HG03045 (cell line): ENCODE measurements around the gene ADAMTS7.
"Not testable (repeated sequence)": the region's sequence is repeated elsewhere in the genome, so short reads cannot be mapped to it uniquely, and the experiment has no call there.

Experiments used
- ATAC-seq: cut with Tn5 transposase; IDR thresholded peaks from one replicate; pipeline ENCODE4 v1.9.1; 2021; ENCODE audit warnings: mild to moderate bottlenecking, moderate library complexity; ENCODE audit not compliant: unreplicated experiment

Gene ADAMTS7

GRCh38 chr15:78732634-78733033 lies 78.6 kb downstream of the ADAMTS7 start:
- ATAC-seq: no peak

GRCh38 chr15:78730955-78731354 lies 80.3 kb downstream of the ADAMTS7 start:
- no peak for ATAC-seq

- not testable (repeated sequence) for ATAC-seq
Measured at GRCh38 chr15:78728427-78728826, 82.8 kb downstream of the ADAMTS7 start.

- ATAC-seq: no peak
Measured at GRCh38 chr15:78727561-78727960, 83.7 kb downstream of the ADAMTS7 start.

- no peak for ATAC-seq
Measured at GRCh38 chr15:78726870-78727551, 84.3 kb downstream of the ADAMTS7 start.

- ATAC-seq: not testable (repeated sequence)
Measured at GRCh38 chr15:78719819-78720450, 91.3 kb downstream of the ADAMTS7 start.

GRCh38 chr15:78718837-78719236 lies 92.4 kb downstream of the ADAMTS7 start:
- no peak for ATAC-seq

GRCh38 chr15:78717956-78718656 lies 93.2 kb downstream of the ADAMTS7 start:
- ATAC-seq: no peak

- ATAC-seq: no peak
Measured at GRCh38 chr15:78716651-78717050, 94.6 kb downstream of the ADAMTS7 start.

- ATAC-seq: no peak
Measured at GRCh38 chr15:78715930-78716329, 95.3 kb downstream of the ADAMTS7 start.

GRCh38 chr15:78715434-78715833 lies 95.8 kb downstream of the ADAMTS7 start:
- ATAC-seq: no peak

- no peak for ATAC-seq
Measured at GRCh38 chr15:78714890-78715289, 96.4 kb downstream of the ADAMTS7 start.

- no peak for ATAC-seq
Measured at GRCh38 chr15:78712797-78713515, 98.3 kb downstream of the ADAMTS7 start.

GRCh38 chr15:78711638-78712037 lies 99.6 kb downstream of the ADAMTS7 start:
- no peak for ATAC-seq

- ATAC-seq: peak; percentile 81
Measured at GRCh38 chr15:78709263-78709882, 101.9 kb downstream of the ADAMTS7 start.
